Endometrium (tissue), 2 donors: ENCODE results near the gene PRKAR1B.

ENCODE experiments used
- FAIRE-seq: peaks from 2 replicates; lab custom pipeline; 2012; peaks lifted over from hg19 to GRCh38; lab: Jason Lieb, UNC
- donor health status: control.
- donor health status: control.

The PRKAR1B gene

GRCh38 chr7:589781-590575, 137.1 kb downstream of the PRKAR1B start:
- no peak for FAIRE-seq

DNA sequence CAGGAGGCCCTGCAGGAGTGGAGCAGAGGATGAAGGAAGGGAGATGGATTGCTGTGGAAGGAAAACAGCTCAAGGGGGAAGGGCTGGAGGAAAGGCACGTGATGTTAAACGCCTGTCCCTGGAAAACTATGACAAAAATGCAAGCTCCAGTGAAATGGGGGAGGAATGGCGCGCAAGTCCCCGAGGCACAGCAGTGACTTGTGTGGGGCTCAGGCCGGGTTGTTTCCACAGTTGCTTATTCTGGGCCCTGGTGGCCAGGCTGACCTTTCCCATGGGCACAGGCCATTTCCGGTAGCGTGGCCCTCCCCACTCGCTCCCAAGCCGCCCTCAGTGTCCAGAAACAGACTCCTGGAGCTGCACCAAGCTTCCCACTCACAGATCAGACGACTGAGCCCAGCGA, 139.3 kb downstream of the PRKAR1B start:
- no peak for FAIRE-seq

DNA sequence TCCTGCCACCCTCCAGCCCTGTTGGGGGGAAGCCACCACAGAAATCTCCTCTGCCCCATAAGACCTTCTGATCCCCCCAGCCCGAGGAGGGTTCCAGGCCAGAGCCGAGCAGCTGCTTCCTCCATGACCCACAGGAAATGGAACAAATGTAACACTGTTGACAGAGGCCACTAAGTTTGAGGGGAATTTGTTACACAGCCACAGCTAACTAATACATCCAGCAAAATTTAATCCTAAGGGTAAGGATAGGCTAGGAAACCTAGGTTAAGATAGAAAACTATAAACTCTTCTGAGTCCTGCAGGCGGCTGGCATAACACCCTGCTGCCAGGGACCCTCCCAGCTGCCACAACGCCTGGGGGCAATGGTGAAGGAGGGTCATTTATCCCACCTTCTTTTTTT, 140.6 kb downstream of the PRKAR1B start:
- no peak for FAIRE-seq

- no peak for FAIRE-seq
Measured at GRCh38 chr7:585873-586272, 141.2 kb downstream of the PRKAR1B start.

GRCh38 chr7:585229-585711, 141.8 kb downstream of the PRKAR1B start:
- FAIRE-seq = no peak

GRCh38 chr7:584820-585219, 142.3 kb downstream of the PRKAR1B start:
- no peak for FAIRE-seq

GRCh38 chr7:584122-584465, 143.0 kb downstream of the PRKAR1B start:
- FAIRE-seq = no peak

DNA sequence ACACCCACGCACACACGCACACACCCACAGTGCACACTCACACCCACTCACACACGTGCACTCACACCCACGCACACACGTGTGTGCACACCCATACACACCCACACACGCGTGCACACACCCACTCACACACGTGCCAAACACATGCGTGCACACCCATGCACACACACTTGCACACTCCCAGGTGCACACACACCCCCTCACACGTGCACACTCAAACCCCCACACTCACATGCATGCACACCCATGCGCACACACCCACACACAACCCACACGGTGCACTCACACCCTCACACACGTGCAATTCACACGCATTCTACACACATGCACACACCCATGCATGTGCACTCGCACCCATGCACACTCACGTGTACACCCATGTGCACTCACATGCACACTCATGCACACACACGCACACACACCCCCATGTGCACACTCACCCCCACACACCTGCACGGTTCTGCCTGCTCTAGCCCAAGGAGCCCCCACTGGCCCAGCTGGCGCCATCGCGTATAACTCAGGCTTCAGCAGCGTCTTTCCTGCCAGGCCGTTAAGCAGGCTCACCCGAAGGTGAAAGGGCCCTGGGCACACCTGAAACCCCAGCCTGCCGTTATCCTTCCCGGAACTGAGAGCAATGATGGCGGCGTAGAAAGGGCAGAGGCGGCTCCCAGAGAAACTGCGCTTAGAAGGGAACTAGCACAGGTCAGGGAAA, 143.5 kb downstream of the PRKAR1B start:
- no peak for FAIRE-seq

GRCh38 chr7:582931-583330, 144.2 kb downstream of the PRKAR1B start:
- FAIRE-seq = no peak

- no peak for FAIRE-seq
Measured at GRCh38 chr7:582081-582835, 144.8 kb downstream of the PRKAR1B start.

GRCh38 chr7:578386-578785, 148.7 kb downstream of the PRKAR1B start:
- no peak for FAIRE-seq

DNA sequence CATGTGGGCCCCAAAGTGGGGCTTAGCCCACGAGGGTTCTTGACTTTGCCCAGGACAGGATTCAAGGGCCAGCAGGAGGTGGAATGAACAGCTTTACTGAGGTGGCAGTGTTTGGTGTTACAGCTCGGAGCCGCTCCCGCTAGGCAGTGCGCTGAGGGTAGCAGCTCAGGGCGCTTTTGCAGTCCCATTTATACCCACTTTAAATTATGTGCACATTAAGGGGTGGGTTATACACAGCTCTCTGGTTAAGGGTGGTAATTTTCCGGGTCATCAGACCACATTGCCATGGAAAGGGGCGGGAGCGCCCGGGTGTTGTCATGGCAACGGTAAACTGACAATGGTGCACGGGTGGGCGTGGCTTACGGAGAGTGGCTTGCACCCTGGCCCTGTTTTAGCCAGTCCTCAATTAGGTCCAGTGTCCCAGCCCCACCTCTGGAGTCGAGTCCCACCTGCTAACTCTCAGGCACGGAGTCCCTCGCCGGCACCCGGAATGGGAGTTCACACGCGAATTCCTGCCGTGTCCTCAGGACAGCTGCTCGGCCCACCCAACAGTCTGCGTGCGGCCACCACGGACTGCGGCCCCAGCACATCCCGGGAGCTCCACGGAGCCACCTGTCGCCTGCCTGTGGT, 149.2 kb downstream of the PRKAR1B start:
- FAIRE-seq = no peak

DNA sequence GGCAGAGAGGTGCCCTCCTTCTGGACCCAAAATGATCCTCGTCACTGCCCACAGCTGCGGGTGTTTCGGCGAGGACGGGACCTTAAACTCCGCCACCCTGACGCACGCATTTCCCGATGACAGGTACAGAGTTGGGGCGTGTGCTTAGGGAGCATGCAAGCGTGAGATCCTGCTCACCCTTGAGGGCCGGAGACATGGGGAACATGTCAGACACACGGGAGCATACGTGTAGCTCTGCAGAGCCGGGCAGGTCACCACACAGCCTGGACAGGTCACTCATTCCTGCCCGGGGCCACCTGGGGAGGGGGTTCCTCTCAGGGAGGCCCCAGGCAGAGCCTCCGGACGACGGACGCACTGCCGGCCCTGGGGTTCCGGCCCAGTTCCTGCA, 149.8 kb downstream of the PRKAR1B start:
- FAIRE-seq = no peak

DNA sequence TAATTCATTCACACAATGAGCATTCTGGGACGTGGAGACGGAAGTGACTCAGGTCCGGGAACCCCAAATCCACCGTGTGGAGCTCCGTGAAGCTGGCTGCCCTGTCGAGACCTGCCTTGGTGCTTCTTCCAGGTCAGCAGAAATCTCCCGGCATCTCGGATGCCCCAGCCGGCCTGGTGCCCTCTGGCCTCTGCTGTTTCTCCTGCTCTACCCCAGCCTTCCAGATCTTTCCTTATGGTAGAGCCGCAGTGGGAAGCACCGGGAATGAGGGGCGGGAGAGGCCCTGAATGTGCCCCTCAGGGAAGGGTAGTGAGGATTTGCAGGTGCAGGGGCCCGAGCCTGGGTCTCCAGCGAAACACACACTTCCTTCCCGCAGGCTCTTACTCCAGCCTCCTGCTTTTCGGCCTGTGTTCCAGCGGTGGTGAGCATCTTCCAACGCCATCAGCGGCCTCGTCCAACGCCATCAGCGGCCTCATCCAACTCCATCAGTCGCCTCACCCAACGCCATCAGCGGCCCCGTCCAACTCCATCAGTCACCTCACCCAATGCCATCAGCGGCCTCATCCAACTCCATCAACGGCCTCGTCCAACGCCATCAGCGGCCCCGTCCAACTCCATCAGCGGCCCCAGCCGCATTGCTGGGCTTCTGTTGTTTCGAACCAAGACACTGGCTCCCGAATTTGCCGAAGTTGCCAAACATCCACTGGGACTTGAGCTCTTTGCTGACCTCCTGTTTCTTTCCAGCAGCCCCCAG, 150.4 kb downstream of the PRKAR1B start:
- FAIRE-seq = no peak

- FAIRE-seq = no peak
Measured at GRCh38 chr7:575425-576366, 151.4 kb downstream of the PRKAR1B start.

GRCh38 chr7:574661-575395, 152.3 kb downstream of the PRKAR1B start:
- FAIRE-seq = no peak

GRCh38 chr7:573933-574381, 153.1 kb downstream of the PRKAR1B start:
- no peak for FAIRE-seq

GRCh38 chr7:573269-573932, 153.7 kb downstream of the PRKAR1B start:
- FAIRE-seq = no peak
